SJSA1 (cell line): Measurements from ENCODE around the gene RASSF5. TPM values are rescaled to one million over a fixed set of nuclear protein-coding genes. Genes with fewer than 3 reads are reported as not detected.
"Not testable (repeated sequence)": the region's sequence is repeated elsewhere in the genome, so short reads cannot be mapped to it uniquely, and the experiment has no call there.

Experiments used
- DNase-seq, 2 experiments: peaks; one replicate each; pipeline ENCODE4 v3.0.0-alpha.2; 2015 to 2020; ENCODE audit warnings: low spot score in 2 of 2, low read depth in 1 of 2
- H3K27ac ChIP-seq: fragments of 250-450 bp; sonication (Bioruptor Pico); 2 replicates; pipeline ENCODE4 v1.5.1; 2020; ENCODE audit warnings: mild to moderate bottlenecking, moderate library complexity
- H3K27me3 ChIP-seq: fragments of 250-450 bp; sonication (Bioruptor Pico); replicated peaks from 2 replicates; pipeline ENCODE4 v1.5.1; 2020; ENCODE audit warnings: mild to moderate bottlenecking, moderate library complexity
- H3K36me3 ChIP-seq: fragments of 250-450 bp; sonication (Bioruptor Pico); 2 replicates; pipeline ENCODE4 v1.5.1; 2020; ENCODE audit warnings: mild to moderate bottlenecking
- H3K4me1 ChIP-seq: fragments of 250-450 bp; sonication (Bioruptor Pico); replicated peaks from 2 replicates; pipeline ENCODE4 v1.6.1; 2021; ENCODE audit warnings: mild to moderate bottlenecking
- H3K4me3 ChIP-seq: fragments of 250-450 bp; sonication (Bioruptor Pico); 2 replicates; pipeline ENCODE4 v1.5.1; 2020; ENCODE audit warnings: mild to moderate bottlenecking
- H3K9me3 ChIP-seq: fragments of 250-450 bp; sonication (Bioruptor Pico); replicated peaks from 2 replicates; pipeline ENCODE4 v1.5.1; 2020; ENCODE audit warnings: mild to moderate bottlenecking
- total RNA-seq: library from RNA; depleted of rRNA; stranded (reverse); fragments of >200 nt; shearing (Covaris generic); gene quantifications from 2 replicates; pipeline ENCODE4 v1.2.3, GENCODE V29; 2014

RASSF5 gene
- total RNA-seq, 1 experiment from 2014 or later: 2.7 TPM

DNA sequence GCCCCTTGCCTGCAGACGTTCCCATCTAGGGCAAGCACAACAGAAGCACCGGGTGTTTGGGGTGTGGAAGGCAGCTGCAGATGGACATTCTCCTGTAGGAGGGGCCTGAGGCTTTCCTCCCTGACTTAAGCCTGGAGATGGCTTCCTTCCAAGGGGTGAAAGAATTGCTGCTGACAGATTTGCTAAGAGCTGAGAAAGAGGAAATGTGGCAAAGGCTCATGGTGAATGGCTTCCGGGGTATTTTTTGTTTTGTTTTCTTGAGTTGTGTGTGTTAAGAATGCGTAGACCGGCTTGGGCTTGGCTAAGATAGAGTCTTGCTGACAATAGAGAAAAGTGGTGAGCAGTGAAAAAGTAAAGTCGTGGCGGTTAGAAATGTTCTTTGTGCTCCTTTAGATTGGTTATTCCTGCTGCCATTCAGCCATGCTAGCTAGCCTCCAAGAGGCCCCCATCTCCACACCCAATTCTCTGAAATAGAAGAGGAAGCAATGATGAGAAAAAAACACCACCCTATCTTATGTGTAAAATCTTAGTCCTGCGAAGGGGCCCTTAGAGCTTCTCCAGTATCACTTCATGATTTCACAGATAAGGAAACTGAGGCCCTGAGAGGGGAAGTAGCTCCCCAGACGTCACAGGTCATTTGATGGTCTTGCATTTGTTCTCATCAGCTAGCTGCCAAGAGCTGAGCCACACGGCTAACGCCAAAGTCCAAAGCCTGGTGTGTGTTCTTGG is 68.0 kb downstream of the RASSF5 start:
- Histone ChIP-seq H3K4me3 (no peak overlapping the region), H3K4me1 (peaks cover 6% of the 10 kb centered on the region), H3K36me3 (no peaks in the 10 kb centered on the region), H3K27ac (no peak overlapping the region), H3K27me3 (no peaks in the 10 kb centered on the region), H3K9me3 (no peaks in the 10 kb centered on the region)
- peak in 1 of 2 experiments; percentile 31 for DNase-seq

DNA sequence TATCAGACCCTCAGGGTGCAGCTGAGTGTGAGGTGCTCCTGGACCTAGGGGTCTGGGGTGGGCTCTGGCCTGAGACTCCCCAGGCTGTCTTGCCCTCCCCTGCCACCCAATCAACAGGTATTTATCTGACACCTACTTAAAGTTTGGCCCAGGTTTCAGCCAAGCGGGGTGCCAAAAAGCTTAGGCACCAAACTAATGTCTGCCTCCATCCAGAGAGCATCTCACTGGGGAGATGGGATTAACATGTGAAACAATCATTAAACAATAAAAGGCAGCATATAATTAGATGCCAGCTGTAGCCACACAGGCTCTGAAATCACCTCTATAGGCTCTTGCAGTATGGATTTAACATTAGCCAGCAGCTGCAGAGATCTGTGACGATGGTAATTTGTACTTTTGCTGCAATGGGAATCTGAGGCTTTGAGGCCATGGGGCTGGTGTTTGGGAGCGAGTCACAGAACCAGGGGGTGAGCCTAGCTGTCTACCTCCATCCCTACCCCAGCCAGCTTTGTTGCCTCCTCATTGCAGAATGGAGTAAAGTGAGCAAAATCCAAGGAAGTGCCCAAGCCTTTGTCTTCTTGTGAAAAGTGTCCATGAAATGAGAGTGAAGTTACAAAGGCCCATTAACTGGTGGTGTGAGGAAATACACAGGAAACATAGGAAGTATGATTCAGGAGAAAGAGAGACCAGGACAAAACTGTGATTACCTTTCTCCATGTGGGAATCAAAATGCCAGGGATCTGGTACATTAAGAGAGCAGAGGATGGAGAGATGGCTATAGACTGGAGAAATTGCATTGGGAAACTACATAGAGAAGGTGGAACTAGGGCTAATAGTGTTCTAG is 68.8 kb downstream of the RASSF5 start:
- Histone ChIP-seq H3K27ac (no peak overlapping the region), H3K4me1 (peaks cover 6% of the 10 kb centered on the region), H3K4me3 (no peak overlapping the region), H3K36me3 (no peaks in the 10 kb centered on the region), H3K27me3 (no peaks in the 10 kb centered on the region), H3K9me3 (no peaks in the 10 kb centered on the region)
- DNase-seq: no peak

DNA sequence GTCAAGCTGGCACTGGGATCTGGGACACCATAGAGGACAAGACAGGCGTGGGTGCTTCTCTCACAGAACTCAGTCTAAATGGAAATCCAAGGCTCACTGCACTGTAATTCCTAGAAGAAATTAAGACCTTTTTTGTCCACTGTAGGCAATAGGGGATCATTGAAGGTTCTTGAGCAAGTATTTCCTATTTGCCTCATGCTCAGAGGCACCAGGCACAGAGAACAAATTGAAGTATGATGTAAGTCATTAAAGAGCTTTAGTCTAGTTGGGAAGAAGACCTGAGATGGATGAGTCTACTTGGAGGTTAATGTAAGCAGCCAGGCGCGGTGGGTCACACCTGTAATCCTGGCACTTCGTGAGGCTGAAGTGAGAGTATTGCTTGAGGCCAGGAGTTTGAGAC is 70.3 kb downstream of the RASSF5 start:
- H3K4me1 ChIP-seq: peaks cover 6% of the 10 kb centered on the region
- H3K27me3 ChIP-seq: no peaks in the 10 kb centered on the region
- H3K4me3 ChIP-seq: no peak overlapping the region
- no peak for DNase-seq
- H3K27ac ChIP-seq: no peak overlapping the region
- no peaks in the 10 kb centered on the region for H3K36me3 ChIP-seq
- no peaks in the 10 kb centered on the region for H3K9me3 ChIP-seq

DNA sequence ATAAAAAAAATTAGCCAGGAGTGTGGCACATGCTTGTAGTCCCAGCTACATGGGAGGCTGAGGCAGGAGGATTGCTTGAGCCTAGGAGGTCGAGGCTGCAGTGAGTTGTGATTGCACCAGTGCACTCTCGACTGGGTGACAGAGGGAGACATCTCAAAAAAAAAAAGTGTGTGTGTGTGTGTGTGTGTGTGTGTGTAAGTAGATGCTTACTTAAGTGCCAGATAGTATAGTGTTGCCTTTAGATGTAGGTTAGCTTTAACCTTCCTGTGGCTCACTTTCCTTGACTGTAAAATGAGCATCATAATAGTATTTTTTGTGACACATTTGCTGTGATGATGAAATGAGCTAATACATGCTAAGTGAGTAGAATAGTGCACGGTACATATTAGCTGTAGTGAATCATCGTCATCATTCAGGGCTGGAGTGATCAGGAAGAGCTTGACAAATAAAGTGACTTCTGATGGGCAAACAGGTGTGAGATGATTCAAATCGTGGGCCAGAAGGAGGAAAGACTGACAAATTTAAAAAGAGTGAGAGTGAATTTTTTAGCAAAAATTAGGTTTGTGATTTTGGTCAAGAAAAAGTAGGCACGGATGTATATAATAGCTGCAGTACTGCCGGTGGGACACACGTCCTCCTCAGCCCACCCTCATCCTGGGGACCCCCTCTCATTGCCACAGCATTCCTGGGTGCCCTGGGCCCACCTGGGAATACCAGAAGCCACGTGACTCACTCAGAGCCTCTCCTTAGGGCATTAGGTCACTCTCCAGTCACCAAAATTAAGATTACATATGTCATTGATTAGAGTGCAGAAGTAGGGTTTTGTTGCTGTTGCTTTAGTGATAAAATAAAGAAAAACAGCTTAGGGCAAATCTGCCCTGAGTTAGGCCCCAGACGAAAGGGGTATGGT is 71.0 kb downstream of the RASSF5 start:
- no peak for DNase-seq
- Histone ChIP-seq H3K4me1 (peaks cover 6% of the 10 kb centered on the region), H3K27ac (no peak overlapping the region), H3K36me3 (no peaks in the 10 kb centered on the region), H3K4me3 (no peak overlapping the region), H3K27me3 (no peaks in the 10 kb centered on the region), H3K9me3 (no peaks in the 10 kb centered on the region)

DNA sequence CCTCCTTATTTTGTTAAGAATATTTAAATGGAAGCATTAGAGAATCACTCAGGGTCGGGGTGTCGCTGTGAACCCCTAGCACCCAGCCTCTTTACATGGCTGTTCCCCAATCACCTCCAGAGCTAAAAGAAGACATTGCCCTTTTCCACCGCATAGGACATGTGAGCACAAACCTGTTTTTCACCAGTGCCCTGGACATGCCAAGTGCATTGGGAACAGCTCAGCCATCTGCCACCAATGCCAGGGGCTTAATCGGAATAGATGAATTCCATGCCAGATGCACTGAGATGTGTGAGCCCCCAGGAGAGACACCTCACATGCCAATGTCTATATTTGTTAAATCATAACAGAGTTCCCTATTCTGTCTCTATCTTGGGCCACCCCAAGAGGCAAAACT is 71.6 kb downstream of the RASSF5 start:
- Histone ChIP-seq H3K4me3 (no peak overlapping the region), H3K4me1 (peaks cover 6% of the 10 kb centered on the region), H3K27ac (no peak overlapping the region), H3K9me3 (no peaks in the 10 kb centered on the region), H3K36me3 (no peaks in the 10 kb centered on the region), H3K27me3 (no peaks in the 10 kb centered on the region)
- DNase-seq: no peak

DNA sequence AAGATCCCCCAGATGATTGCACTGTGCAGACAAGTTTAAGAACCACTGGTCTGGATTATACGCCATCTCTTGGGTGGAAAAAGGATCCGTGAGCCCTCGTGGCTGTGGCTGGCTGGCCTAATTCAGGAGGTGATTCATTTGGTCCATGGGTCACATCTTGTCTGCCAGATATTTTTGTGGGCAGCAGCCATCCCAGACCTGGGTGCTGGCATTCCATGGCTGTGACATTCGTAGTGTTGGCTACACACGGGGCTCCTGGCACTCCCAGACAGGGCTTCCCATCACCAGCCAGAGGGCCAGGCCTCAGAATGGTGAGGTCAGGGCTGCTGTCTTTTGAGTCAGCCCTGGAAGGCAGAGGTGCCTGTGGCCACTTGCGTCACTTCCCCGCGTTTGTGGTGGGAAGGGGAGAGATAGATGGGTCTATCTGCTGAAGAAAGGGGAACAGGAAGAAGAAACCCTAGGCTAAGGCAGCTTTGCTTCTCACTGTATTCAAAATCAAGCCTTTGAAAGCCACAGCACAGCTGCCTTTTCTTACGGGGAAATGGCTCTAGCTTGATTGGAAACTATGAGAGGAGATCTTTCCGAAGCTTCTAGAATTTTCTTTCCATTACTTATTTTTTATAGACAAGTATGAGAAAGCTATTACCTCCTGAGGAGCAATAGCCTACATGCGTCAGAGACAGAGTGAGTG is 72.6 kb downstream of the RASSF5 start:
- Histone ChIP-seq H3K4me1 (peaks cover 6% of the 10 kb centered on the region), H3K36me3 (no peaks in the 10 kb centered on the region), H3K9me3 (no peaks in the 10 kb centered on the region), H3K27me3 (no peaks in the 10 kb centered on the region), H3K27ac (no peak overlapping the region), H3K4me3 (no peak overlapping the region)
- DNase-seq: no peak

DNA sequence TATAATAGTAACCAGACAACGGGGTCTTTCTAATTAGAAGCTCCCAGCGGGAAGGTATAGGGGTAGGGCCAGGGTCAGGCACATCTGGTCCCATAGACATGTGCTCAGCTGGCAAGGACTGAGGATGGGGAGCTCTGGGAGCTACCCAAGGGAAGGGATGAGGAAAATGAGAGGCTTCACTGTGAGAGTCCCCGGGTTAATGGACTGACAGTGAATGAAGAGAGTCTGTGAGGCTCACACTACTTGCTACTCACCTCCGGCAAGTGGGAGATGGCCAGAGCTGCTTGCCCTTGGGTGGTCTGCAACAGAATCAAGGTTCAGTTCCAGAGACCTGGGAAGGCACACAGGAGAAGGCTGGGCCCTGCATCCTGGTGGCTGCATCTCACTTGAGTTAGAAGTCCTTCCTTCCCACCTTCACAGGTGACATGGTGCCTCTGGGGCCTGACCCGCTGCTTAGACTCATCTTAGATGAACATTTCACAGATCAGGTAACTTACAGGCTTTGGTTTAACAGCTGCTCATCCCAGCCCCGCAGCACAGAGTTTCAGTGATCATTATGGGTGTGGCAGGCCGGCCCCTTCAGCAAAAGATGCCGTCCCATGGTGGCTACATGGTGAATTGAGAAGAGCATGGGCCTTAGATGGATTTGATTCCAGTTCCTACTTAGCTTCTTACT is 73.2 kb downstream of the RASSF5 start:
- Histone ChIP-seq H3K27me3 (no peaks in the 10 kb centered on the region), H3K4me3 (no peak overlapping the region), H3K27ac (no peak overlapping the region), H3K9me3 (no peaks in the 10 kb centered on the region), H3K36me3 (no peaks in the 10 kb centered on the region), H3K4me1 (no peaks in the 10 kb centered on the region)
- no peak for DNase-seq

DNA sequence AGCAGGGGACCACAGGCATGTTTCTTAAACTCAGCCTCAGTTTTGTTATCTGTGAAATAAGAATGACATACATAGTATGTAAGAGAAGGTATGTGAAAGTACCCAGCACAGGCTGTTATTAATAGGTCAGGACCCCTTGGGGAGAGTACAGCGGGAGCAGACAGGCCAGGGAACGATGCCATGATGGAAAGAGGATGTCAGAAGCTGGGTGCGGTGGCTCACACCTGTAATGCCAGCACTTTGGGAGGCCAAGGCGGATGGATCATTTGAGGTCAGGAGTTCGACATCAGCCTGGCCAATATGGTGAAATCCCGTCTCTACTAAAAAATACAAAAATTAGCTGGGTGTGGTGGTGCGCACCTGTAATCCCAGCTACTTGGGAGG is 73.8 kb downstream of the RASSF5 start:
- not testable (repeated sequence) for H3K27ac ChIP-seq, H3K4me3 ChIP-seq, H3K27me3 ChIP-seq, H3K4me1 ChIP-seq, H3K9me3 ChIP-seq, DNase-seq, H3K36me3 ChIP-seq

DNA sequence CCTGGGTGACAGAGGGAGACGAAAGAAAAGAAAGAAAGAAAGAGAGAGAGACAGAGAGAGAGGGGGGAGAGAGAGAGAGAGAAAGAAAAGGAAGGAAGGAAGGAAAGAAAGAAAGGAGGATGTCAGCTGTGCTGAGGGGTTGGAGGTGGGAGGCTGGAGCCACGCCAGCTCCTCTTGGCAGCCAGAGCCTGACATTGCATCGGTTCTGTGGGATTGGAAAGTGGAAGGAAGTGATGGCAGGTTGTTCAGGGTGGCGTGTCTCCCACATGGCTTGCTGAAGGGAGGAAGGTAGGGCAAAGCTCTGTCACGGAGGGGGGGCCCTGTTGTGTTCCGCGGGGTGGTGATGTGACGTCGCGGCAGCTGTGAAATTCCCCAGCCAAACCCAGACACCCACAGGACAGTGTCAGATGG is 74.2 kb downstream of the RASSF5 start:
- H3K4me3 ChIP-seq: no peak overlapping the region
- no peak overlapping the region for H3K27ac ChIP-seq
- DNase-seq: no peak
- no peaks in the 10 kb centered on the region for H3K4me1 ChIP-seq
- H3K27me3 ChIP-seq: no peaks in the 10 kb centered on the region
- no peaks in the 10 kb centered on the region for H3K9me3 ChIP-seq
- H3K36me3 ChIP-seq: no peaks in the 10 kb centered on the region

DNA sequence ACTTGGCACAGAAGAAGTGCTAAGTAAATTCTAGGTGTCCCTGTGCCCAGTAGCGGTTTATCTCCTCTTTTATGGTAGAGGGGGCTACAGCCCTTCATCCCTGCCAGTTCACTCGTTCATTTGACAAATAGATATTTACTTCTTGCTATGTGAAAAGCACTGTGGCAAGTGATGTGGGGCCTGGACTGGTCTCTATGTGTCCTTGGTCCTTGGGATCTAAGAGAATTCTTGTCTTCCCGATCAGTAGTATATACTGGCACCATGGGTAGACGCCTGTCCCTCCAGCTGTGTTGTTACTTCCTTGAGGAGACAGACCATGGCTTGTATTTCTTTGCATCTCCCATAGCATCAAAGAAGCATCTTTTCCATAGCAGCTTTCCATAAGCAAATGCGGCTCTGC is 75.2 kb downstream of the RASSF5 start:
- Histone ChIP-seq H3K27me3 (no peaks in the 10 kb centered on the region), H3K4me1 (no peaks in the 10 kb centered on the region), H3K4me3 (no peak overlapping the region), H3K27ac (no peak overlapping the region), H3K36me3 (peaks cover 3% of the 10 kb centered on the region; the same call in 1 of the 2 replicates), H3K9me3 (no peaks in the 10 kb centered on the region)
- no peak for DNase-seq

DNA sequence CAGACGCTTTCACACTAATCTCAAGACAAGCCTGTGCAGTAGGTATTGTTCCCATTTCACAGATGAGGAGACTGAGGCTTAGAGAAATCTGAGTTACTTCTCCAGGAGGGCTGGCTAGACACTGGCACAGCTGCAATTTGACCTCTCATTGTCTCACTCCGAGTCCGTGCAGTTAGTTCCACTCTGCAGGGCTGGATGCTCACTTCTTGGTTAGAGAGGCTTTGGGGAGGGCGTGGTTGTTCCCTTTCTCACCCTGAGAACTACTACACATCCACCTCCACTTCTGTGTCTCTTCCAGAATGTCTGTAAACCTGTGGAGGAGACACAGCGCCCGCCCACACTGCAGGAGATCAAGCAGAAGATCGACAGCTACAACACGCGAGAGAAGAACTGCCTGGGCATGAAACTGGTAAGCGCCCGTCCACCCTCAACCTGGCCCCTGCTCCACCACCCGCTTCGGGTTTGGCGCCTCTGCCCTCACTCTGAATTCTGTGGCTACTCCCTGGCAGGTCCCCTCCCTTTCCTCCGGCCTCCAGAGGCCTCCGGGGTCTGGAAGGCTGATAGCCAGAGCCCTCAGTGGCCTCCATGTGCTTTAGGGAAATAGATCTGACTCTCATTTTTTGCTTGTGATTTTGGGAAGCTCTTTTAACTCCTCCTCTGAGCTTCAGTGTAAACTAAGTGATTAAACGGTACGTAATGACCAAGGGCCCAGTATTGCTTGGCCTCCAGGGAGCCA is 75.8 kb downstream of the RASSF5 start:
- Histone ChIP-seq H3K4me1 (no peaks in the 10 kb centered on the region), H3K27me3 (no peaks in the 10 kb centered on the region), H3K9me3 (no peaks in the 10 kb centered on the region), H3K36me3 (peaks cover 3% of the 10 kb centered on the region; the same call in 1 of the 2 replicates), H3K27ac (no peak overlapping the region), H3K4me3 (no peak overlapping the region)
- DNase-seq: no peak
